CD14-positive monocyte (primary cell): ENCODE measurements around the gene HNRNPUL1. TPM values are rescaled to one million over a fixed set of nuclear protein-coding genes. Genes with fewer than 3 reads are reported as not detected.
A peak's percentile ranks its signal among the peaks of the same experiment; 100 is the strongest.

Experiments used
- DNase-seq, 3 donors: peaks; one replicate each; pipeline ENCODE4 v3.0.0-alpha.2; 2011 to 2022
- H2AFZ ChIP-seq: 2 replicates; pipeline ENCODE4 v1.6.0; 2012; ENCODE audit warnings: mild to moderate bottlenecking, low read depth, low read length, inconsistent platforms; ENCODE audit not compliant: insufficient read depth, poor library complexity, severe bottlenecking
- H3K27ac ChIP-seq, 2 donors: 1 replicate in 1 of 2; 2 replicates in 1 of 2; pipeline ENCODE4 v1.5.1; 2012 to 2013; ENCODE audit warnings: low read length in 2 of 2, control low read depth in 1 of 2, inconsistent platforms in 1 of 2, low read depth in 1 of 2, mild to moderate bottlenecking in 1 of 2
- H3K27me3 ChIP-seq, 2 donors: one replicate each; pipeline versions ENCODE4 v1.6.0 to v1.6.1; 2011 to 2013; ENCODE audit warnings: low read length in 2 of 2; ENCODE audit not compliant: control insufficient read depth in 2 of 2, insufficient read depth in 2 of 2
- H3K36me3 ChIP-seq, 2 donors: replicated peaks in 1 of 2; 1 replicate in 1 of 2; 2 replicates in 1 of 2; pipeline versions ENCODE4 v1.5.1 to v1.6.1; 2012 to 2013; ENCODE audit warnings: low read length in 2 of 2, control low read depth in 1 of 2, inconsistent platforms in 1 of 2, mild to moderate bottlenecking in 1 of 2; ENCODE audit not compliant: insufficient read depth in 2 of 2, control insufficient read depth in 1 of 2
- H3K4me1 ChIP-seq, 2 donors: 1 replicate in 1 of 2; 2 replicates in 1 of 2; pipeline versions ENCODE4 v1.5.1 to v1.6.1; 2012 to 2013; ENCODE audit warnings: low read length in 2 of 2, control low read depth in 1 of 2, inconsistent platforms in 1 of 2, mild to moderate bottlenecking in 1 of 2, moderate library complexity in 1 of 2; ENCODE audit not compliant: insufficient read depth in 2 of 2, control insufficient read depth in 1 of 2
- H3K4me2 ChIP-seq: replicated peaks from 2 replicates; pipeline ENCODE3; 2012; ENCODE audit warnings: low read length, moderate library complexity, mild to moderate bottlenecking; ENCODE audit not compliant: poor library complexity, severe bottlenecking; ENCODE audit errors: extremely low read depth
- H3K4me3 ChIP-seq, 3 experiments: fragments of 200-600 bp in 1 of 3; sonication (generic) in 1 of 3; replicated peaks in 1 of 3; 1 replicate in 2 of 3; 2 replicates in 1 of 3; pipeline ENCODE4 v1.5.1; 2011 to 2013; ENCODE audit warnings: low read length in 3 of 3, mild to moderate bottlenecking in 3 of 3, control low read depth in 2 of 3, low read depth in 2 of 3, inconsistent platforms in 1 of 3, moderate library complexity in 1 of 3
- H3K79me2 ChIP-seq: 2 replicates; pipeline ENCODE4 v1.6.0; 2012; ENCODE audit warnings: mild to moderate bottlenecking, control low read depth, inconsistent platforms, low read length, moderate library complexity; ENCODE audit not compliant: insufficient read depth
- H3K9ac ChIP-seq: 2 replicates; pipeline ENCODE4 v1.6.0; 2017; ENCODE audit warnings: low read length, mild to moderate bottlenecking; ENCODE audit not compliant: insufficient read depth, poor library complexity, severe bottlenecking
- H3K9me3 ChIP-seq, 2 donors: replicated peaks in 1 of 2; 1 replicate in 1 of 2; 2 replicates in 1 of 2; pipeline versions ENCODE4 v1.5.1 to v1.6.1; 2012 to 2013; ENCODE audit warnings: low read length in 2 of 2, control low read depth in 1 of 2; ENCODE audit not compliant: control insufficient read depth in 1 of 2, insufficient read depth in 1 of 2
- H4K20me1 ChIP-seq: 2 replicates; pipeline ENCODE4 v1.6.0; 2012; ENCODE audit warnings: mild to moderate bottlenecking, low read length, control low read depth, moderate library complexity; ENCODE audit not compliant: insufficient read depth
- H3K27ac Mint-ChIP-seq, 7 donors: one replicate each; pipeline ENCODE4 v1.8.0; 2020; ENCODE audit warnings: mild to moderate bottlenecking in 7 of 7, mixed read lengths in 7 of 7, moderate library complexity in 6 of 7, inconsistent platforms in 2 of 7
- H3K27me3 Mint-ChIP-seq, 3 donors: one replicate each; pipeline ENCODE4 v1.8.0; 2021 to 2022; ENCODE audit warnings: low read depth in 3 of 3, mild to moderate bottlenecking in 3 of 3, mixed read lengths in 3 of 3, moderate library complexity in 3 of 3, inconsistent platforms in 1 of 3
- H3K36me3 Mint-ChIP-seq, 2 donors: one replicate each; pipeline ENCODE4 v1.8.0; 2020; ENCODE audit warnings: mixed read lengths in 2 of 2, inconsistent platforms in 1 of 2, mild to moderate bottlenecking in 1 of 2
- H3K4me1 Mint-ChIP-seq: one replicate; pipeline ENCODE4 v1.8.0; 2020; ENCODE audit warnings: mild to moderate bottlenecking, mixed read lengths
- H3K4me3 Mint-ChIP-seq, 2 donors: one replicate each; pipeline ENCODE4 v1.8.0; 2020; ENCODE audit warnings: mild to moderate bottlenecking in 2 of 2, mixed read lengths in 2 of 2, moderate library complexity in 1 of 2
- H3K9me3 Mint-ChIP-seq, 7 donors: one replicate each; pipeline ENCODE4 v1.8.0; 2020 to 2022; ENCODE audit warnings: mixed read lengths in 7 of 7, mild to moderate bottlenecking in 6 of 7, moderate library complexity in 6 of 7, inconsistent platforms in 2 of 7
- CTCF ChIP-seq: fragments of 200-600 bp; IDR thresholded peaks from one replicate; pipeline ENCODE4 v1.8.0; 2022; ENCODE audit warnings: antibody characterized with exemption, mild to moderate bottlenecking
- WGBS: methylation state at CpG from one replicate; pipeline ENCODE4 v1.1.5; 2013; ENCODE audit warnings: missing lambda C conversion rate; ENCODE audit not compliant: insufficient coverage; 5-methylcytosine and 5-hydroxymethylcytosine counted together
- intact Hi-C, 2 donors: fragments of 100-400 bp; cut with micrococcal nuclease; formaldehyde crosslinking; loops; one replicate each; pipeline versions ENCODE4 v1.15.0 to v1.15.1; 2023
- polyA plus RNA-seq, 3 donors: library from polyadenylated mRNA; depleted of rRNA in 1 of 3; unstranded in 2 of 3; stranded (reverse) in 1 of 3; fragments of 300-500 nt in 2 of 3; fragments of >200 nt in 1 of 3; fragmentation: Illumina TruSeq in 2 of 3; gene quantifications; 1 replicate in 2 of 3; 2 replicates in 1 of 3; pipeline ENCODE4 v1.2.3, GENCODE V29; 2012 to 2021

HNRNPUL1 gene
- polyA plus RNA-seq, 3 donors = 22.6 to 55.3 (median 30.3) TPM

- H3K4me3 ChIP-seq = peak overlapping the region in 1 of 3 experiments; percentile 84
- H3K79me2 ChIP-seq = peaks cover 59% of the 10 kb centered on the region
- TF ChIP-seq CTCF = peak; percentile 97
- peaks cover 50 to 64% of the 10 kb centered on the region in 2 donors for H3K4me1 ChIP-seq
- peak overlapping the region; percentile 61 for H3K9ac ChIP-seq
- H3K27ac Mint-ChIP-seq = peak overlapping the region; percentile 97 to 100 (median 99)
- H3K4me2 ChIP-seq = peak overlapping the region; percentile 83
- no peak overlapping the region for H2AFZ ChIP-seq
- H4K20me1 ChIP-seq = peaks cover 48% of the 10 kb centered on the region
- H3K27ac ChIP-seq = peak overlapping the region; percentile 89 to 95
- H3K4me3 Mint-ChIP-seq = peak overlapping the region; percentile 95 to 99
- no peaks in the 10 kb centered on the region for H3K27me3 ChIP-seq
- peaks cover 72% of the 10 kb centered on the region for H3K4me1 Mint-ChIP-seq
- H3K27me3 Mint-ChIP-seq = no peaks in the 10 kb centered on the region
- H3K9me3 Mint-ChIP-seq = peaks cover 0 to 3% (median 0%) of the 10 kb centered on the region in 7 donors
- peaks cover 38 to 47% of the 10 kb centered on the region in 2 donors for H3K36me3 ChIP-seq
- intact Hi-C loops = loop anchor here (2.0 to 10.0 kb wide), 6 partner anchors 41 to 336 kb away; partner anchors contain the start of gene TGFB1 (in 1 of the 2)
- peaks cover 49 to 61% of the 10 kb centered on the region in 2 donors for H3K36me3 Mint-ChIP-seq
- peak; percentile 86 to 92 (median 90) for DNase-seq
- WGBS = 3% methylated on average over 3 of the region's 8 CpGs
- H3K9me3 ChIP-seq = no peaks in the 10 kb centered on the region
Observed at GRCh38 chr19:41308450-41309179, 44.4 kb downstream of the HNRNPUL1 start.

GRCh38 chr19:41309180-41310032, 45.2 kb downstream of the HNRNPUL1 start:
- peaks cover 50 to 64% of the 10 kb centered on the region in 2 donors for H3K4me1 ChIP-seq
- H3K79me2 ChIP-seq = peaks cover 60% of the 10 kb centered on the region
- peaks cover 32 to 47% of the 10 kb centered on the region in 2 donors for H3K36me3 ChIP-seq
- H3K4me2 ChIP-seq = peak overlapping the region; percentile 83
- H3K27me3 ChIP-seq = no peaks in the 10 kb centered on the region
- Mint-ChIP-seq H3K4me1 (peaks cover 72% of the 10 kb centered on the region), H3K27ac (peak overlapping the region; percentile 97 to 100 (median 99)), H3K4me3 (peak overlapping the region; percentile 95 to 99), H3K27me3 (no peaks in the 10 kb centered on the region), H3K36me3 (peaks cover 46 to 61% of the 10 kb centered on the region in 2 donors), H3K9me3 (peaks cover 0 to 3% (median 0%) of the 10 kb centered on the region in 7 donors)
- peak overlapping the region; percentile 84 to 85 (median 85) for H3K4me3 ChIP-seq
- H4K20me1 ChIP-seq = peaks cover 48% of the 10 kb centered on the region
- TF ChIP-seq CTCF = no peak
- H3K27ac ChIP-seq = peak overlapping the region; percentile 83 to 95
- DNase-seq = peak in 2 of 3 donors; percentile 54 to 70
- intact Hi-C loops = loop anchor here (2.0 to 10.0 kb wide), 7 partner anchors 15 to 337 kb away; partner anchors contain the start of gene TGFB1 (in 1 of the 2)
- WGBS = 2% methylated on average over 19 of the region's 26 CpGs
- peak overlapping the region; percentile 86 for H3K9ac ChIP-seq
- peak overlapping the region; percentile 82 for H2AFZ ChIP-seq
- H3K9me3 ChIP-seq = no peaks in the 10 kb centered on the region
